Sciatic nerve (tissue), 2 donors: Measurements from ENCODE around the gene P3H3. TPM values are rescaled to one million over a fixed set of nuclear protein-coding genes. Genes with fewer than 3 reads are reported as not detected.

ENCODE experiments used
- ATAC-seq: fragments of 200-7000 bp; cut with Tn5 transposase; one replicate; pipeline ENCODE4 v1.9.1; 2020; ENCODE audit warnings: mild to moderate bottlenecking, moderate library complexity
- DNase-seq: peaks from one replicate; pipeline ENCODE4 v3.0.0-alpha.2; 2020; ENCODE audit warnings: low spot score
- intact Hi-C: fragments of 100-400 bp; cut with DNase I; formaldehyde crosslinking; loops from one replicate; pipeline ENCODE4 v1.14.2; 2022
- total RNA-seq: library from RNA; stranded (reverse); fragmentation: NEBNext Ultra II Directional; extraction: Animal tissue kit (Norgen Biotek cat#: 25700); gene quantifications from one replicate; pipeline ENCODE4 v1.2.1, GENCODE V29; 2021
- donor health status: DM: no; HTN: no; CAD: no.
- donor health status: DM: no; HTN: no; CAD: no.

Gene P3H3
- total RNA-seq, 1 donor from 2014 or later: 27.4 TPM

DNA sequence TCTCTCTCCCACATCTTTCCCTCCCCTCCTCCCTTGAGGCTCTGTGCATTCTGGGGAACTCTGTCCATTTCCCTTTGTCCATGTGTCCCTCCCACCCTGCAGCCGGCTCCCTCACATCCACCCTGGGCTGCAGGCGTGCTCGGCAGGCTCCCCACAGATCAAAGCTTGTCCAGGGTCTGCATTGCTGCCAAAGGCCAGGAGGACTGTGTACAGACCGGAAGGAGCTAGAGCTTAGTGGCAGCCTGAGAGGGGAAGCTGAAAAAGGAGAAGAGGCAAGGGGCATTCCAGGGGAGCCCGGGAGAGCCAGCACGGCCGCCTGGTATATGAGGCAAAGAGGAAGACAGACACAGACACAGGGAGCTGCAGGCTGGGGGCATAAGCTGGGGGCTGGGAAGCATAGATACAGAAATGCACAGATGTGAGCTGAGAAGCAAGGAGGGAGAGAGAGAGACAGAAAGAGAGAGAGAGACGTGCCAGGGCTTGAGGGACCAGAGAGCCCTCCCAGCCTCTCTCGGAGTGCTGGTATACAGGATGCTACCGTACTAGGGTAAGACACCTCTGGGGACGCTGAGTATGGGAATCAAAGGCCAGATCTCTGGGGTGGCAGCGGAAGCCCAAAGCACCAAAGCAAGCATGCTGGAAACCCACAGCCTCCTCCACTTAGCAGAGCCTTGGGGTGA lies 35.5 kb upstream of the P3H3 start:
- no peak for DNase-seq
- peak; percentile 78 for ATAC-seq
- intact Hi-C loops: no loop called here

DNA sequence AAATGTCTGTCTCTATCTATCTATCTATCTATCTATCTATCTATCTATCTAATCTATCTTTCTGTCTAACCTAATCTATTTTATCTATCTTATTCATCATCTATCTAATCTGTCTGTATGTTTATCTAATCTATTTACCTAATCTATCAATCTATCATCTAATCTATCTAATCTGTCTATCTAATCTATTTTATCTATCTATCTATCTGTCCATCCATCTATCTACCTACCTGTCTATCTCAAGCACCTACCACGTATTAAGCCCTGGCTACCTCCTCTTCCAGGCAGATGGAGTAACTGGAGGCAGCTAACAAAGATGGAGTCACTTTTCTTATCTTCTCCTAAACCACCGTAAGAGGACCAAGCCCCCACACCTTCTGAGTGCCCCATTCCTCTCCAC lies 33.1 kb upstream of the P3H3 start:
- DNase-seq: no peak
- intact Hi-C loops: no loop called here
- no peak for ATAC-seq

DNA sequence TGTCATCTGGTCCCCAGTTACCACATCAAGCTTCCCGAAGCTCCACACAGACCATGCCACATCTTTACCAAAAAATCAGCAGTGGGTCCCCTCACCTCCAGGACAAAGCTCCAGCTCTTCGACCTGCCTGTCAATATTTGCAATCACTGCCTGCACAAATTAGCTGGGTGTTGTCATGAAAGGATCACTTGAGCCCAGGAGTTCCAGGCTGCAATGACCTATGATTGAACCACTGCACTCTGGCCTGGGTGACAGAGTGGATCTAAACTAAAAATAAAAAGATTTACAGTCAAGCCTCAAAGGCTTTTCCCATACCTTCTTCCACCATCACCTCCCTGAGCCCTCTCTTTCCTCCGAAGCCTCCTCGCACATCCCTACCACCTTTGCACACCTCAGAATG lies 31.6 kb upstream of the P3H3 start:
- DNase-seq (no peak), ATAC-seq (no peak)
- intact Hi-C loops: no loop called here

DNA sequence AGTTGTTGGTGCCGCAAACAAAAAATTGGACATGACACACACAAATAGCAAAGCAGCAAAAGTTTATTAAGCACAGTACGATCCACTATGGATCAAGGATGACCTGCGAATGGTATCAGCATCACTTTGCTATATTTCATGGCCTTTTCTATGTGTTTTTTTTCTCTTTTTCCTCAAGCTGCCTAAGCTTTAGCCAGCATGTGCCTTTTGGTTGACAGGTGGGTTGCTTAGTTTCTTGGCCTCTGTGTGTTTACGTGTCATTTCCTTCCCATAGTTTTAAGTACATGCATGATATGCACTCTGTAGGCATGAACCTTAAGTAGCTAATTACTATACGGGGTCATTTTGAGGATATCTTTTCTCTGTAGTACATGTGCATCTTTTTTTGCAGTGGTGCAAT lies 29.1 kb upstream of the P3H3 start:
- DNase-seq: no peak
- ATAC-seq: no peak
- intact Hi-C loops: no loop called here

GRCh38 chr12:6807170-6807569 lies 21.0 kb upstream of the P3H3 start:
- DNase-seq (no peak), ATAC-seq (no peak)
- intact Hi-C loops: no loop called here

DNA sequence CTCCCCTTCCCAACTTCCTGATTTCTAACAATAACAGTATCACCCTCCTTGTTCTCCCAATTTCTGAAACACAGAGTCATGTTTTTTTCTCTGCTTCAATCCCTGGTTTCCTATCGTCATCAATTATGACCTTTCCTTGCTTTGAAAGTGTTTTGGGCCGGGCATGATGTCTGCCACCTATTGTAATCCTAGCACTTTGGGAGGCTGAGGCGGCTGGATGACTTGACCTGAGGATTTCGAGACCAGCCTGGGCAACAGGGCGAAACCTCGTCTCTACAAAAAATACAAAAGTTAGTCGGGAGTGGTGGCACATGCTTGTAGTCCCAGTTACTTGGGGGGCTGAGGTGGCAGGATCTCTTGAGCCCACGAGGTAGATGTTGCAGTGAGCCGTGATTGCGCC lies 19.2 kb upstream of the P3H3 start:
- DNase-seq: no peak
- intact Hi-C loops: no loop called here
- no peak for ATAC-seq

DNA sequence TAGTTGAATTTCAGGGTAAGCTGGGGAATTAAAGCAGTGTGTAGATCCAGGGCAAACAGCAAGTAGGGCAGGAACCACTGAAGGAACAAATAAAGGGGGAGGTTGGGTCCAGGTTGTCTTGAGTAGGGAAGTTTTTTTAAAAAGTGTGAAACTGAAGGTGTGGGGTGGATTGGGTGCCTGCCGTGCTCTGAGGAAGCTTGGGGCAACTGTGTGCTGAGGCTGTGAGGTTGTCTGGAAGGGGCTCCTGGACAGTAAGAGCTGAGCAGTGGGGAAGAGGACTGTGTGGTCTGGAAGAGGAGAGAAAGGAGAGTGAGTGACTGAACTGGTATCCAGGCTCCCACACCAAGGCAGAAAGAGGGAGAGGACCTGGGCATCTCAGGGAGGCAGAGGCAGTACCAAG lies 17.4 kb upstream of the P3H3 start:
- DNase-seq: no peak
- intact Hi-C loops: no loop called here

DNA sequence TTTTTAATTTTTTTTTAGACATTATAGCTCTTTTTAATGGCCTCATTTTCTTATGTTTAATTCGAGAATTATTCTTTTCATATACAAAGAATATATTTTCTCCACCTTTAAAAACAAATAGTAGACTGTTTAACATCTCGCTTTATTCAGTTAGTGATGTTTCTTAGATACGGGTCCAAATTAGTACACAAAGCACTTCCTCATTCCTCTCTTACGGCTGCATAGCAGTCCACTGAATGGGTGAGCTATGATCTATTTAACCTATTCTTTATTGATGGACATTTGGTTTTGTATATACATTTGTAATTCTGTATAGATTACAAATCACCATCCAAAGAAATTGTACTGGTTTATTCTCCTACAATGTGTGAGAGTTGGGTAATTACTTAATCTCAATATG lies 14.8 kb upstream of the P3H3 start:
- DNase-seq: no peak
- no peak for ATAC-seq
- intact Hi-C loops: no loop called here

More for the DNA sequence above, 17.4 kb upstream of the P3H3 start:
- ATAC-seq: no peak

DNA sequence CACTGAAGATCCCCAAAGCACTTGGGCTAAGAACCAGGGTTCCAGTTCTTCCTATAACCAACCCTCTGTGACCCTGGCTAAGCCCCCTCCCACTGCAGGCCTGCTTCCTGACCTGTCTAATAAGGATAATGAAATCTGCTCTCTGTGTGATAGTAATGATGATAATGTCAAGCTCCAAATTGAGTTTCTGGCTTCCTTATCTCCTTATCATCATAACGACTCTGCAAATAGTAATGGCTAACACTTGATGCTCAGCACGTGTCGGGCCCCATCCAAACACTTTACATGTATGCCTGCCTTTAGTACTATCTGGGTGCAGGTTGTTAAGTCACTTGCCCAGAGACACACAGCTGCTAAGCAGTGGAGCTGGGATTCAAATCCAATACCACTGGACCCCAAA lies 11.6 kb upstream of the P3H3 start:
- DNase-seq (no peak), ATAC-seq (no peak)
- intact Hi-C loops: no loop called here

- ATAC-seq: no peak
- intact Hi-C loops: loop anchor here (1.0 kb wide), 1 partner anchor 41 kb away; no protein-coding TSS in a partner anchor
Observed at GRCh38 chr12:6817098-6817497, 11.1 kb upstream of the P3H3 start.

DNA sequence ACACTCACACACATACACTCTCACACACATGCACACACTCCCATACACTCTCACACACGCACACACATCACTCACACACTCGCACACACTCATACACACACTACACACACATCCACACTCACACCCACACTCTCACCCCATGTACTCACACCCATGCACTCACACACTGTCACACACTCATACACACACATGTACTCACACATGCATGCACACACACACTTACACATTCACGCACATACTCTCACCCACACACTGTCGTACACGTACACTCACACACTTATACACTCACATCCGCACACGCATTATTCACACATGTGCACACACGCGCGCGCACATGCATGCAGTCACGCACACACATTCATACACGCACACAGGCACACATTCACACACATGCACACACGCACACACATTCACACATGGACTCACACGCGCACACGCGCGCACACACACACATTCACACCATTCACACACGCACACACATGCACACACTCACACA lies 10.5 kb upstream of the P3H3 start:
- no peak for ATAC-seq
- intact Hi-C loops: loop anchor here (1.0 kb wide), 1 partner anchor 41 kb away; no protein-coding TSS in a partner anchor
- no peak for DNase-seq

More at GRCh38 chr12:6817098-6817497, 11.1 kb upstream of the P3H3 start:
- DNase-seq: no peak

GRCh38 chr12:6818222-6818621 lies 10.0 kb upstream of the P3H3 start:
- no peak for DNase-seq
- ATAC-seq: no peak
- intact Hi-C loops: no loop called here

- intact Hi-C loops: no loop called here
Observed at GRCh38 chr12:6818645-6819044, 9.6 kb upstream of the P3H3 start.

GRCh38 chr12:6819106-6820030 lies 8.8 kb upstream of the P3H3 start:
- intact Hi-C loops: loop anchor here (10.0 kb wide), 1 partner anchor 65 kb away; the partner anchor contains the start of gene MLF2
- no peak for DNase-seq
- no peak for ATAC-seq

More at GRCh38 chr12:6818645-6819044, 9.6 kb upstream of the P3H3 start:
- ATAC-seq (no peak), DNase-seq (no peak)

- no peak for DNase-seq
- intact Hi-C loops: loop anchor here (10.0 kb wide), 1 partner anchor 65 kb away; the partner anchor contains the start of gene MLF2
Observed at GRCh38 chr12:6820166-6820565, 8.0 kb upstream of the P3H3 start.

GRCh38 chr12:6821591-6822425 lies 6.4 kb upstream of the P3H3 start, which contains the start of gene GPR162:
TSS of gene GPR162 (plus strand) at chr12:6821821. CDS start at chr12:6823899, 2,078 bp downstream.
- intact Hi-C loops: loop anchor here (10.0 kb wide), 1 partner anchor 67 kb away; the partner anchor contains the start of gene MLF2
- ATAC-seq (peak; percentile 63), DNase-seq (peak; percentile 80)

More at GRCh38 chr12:6820166-6820565, 8.0 kb upstream of the P3H3 start:
- ATAC-seq: no peak

- no peak for ATAC-seq
- intact Hi-C loops: loop anchor here (10.0 kb wide), 1 partner anchor 68 kb away; the partner anchor contains the start of gene MLF2
Observed at GRCh38 chr12:6822426-6823135, 5.6 kb upstream of the P3H3 start.

More at GRCh38 chr12:6822426-6823135, 5.6 kb upstream of the P3H3 start:
- no peak for DNase-seq
